Measurements from ENCODE around the gene OXSR1. TPM values are rescaled to one million over a fixed set of nuclear protein-coding genes. Genes with fewer than 3 reads are reported as not detected.

Gene OXSR1
- total RNA-seq, 4 donors from 2014 or later = 28.8 to 48.2 (median 37.6) TPM

DNA sequence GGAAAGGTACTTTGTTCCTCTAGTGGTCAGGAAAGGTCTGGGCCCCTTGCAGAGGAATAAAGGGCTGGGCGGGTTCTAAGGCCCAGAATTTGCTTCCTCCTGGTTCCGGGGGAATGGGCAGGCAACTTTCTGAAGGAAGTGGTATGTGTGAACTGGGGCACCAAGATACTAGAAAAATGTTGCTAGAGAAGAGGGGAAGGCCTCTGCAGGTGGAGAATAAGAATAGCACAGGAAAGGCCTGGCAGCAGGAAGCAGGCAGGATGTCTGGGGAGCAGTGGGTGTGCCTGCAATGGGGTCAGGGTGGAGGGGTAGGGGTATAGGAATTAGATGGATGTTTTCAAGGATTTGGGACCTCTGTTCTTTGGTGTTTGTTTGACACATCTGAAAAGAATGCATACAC is 102.3 kb downstream of the OXSR1 start:
- H3K27ac ChIP-seq = no peak overlapping the region
- no peak for DNase-seq
- intact Hi-C loops (cut with DNase I) = no loop called here
- no peak for TF ChIP-seq POLR2A (IDR thresholded peaks at IDR 0.05)
- TF ChIP-seq, protein P1, sequence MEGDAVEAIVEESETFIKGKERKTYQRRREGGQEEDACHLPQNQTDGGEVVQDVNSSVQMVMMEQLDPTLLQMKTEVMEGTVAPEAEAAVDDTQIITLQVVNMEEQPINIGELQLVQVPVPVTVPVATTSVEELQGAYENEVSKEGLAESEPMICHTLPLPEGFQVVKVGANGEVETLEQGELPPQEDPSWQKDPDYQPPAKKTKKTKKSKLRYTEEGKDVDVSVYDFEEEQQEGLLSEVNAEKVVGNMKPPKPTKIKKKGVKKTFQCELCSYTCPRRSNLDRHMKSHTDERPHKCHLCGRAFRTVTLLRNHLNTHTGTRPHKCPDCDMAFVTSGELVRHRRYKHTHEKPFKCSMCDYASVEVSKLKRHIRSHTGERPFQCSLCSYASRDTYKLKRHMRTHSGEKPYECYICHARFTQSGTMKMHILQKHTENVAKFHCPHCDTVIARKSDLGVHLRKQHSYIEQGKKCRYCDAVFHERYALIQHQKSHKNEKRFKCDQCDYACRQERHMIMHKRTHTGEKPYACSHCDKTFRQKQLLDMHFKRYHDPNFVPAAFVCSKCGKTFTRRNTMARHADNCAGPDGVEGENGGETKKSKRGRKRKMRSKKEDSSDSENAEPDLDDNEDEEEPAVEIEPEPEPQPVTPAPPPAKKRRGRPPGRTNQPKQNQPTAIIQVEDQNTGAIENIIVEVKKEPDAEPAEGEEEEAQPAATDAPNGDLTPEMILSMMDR (IDR thresholded peaks at IDR 0.05) = no peak
- WGBS, 2 donors = 83% methylated on average over 1 to 2 of the region's 2 CpGs
- peaks cover 0 to 10% (median 4%) of the 10 kb centered on the region in 3 donors for H3K4me1 ChIP-seq
- H3K36me3 ChIP-seq = peaks cover 0 to 4% (median 0%) of the 10 kb centered on the region in 3 donors
- H3K9me3 ChIP-seq = no peaks in the 10 kb centered on the region
- no peak overlapping the region for H3K4me3 ChIP-seq
- no peaks in the 10 kb centered on the region for H3K27me3 ChIP-seq

DNA sequence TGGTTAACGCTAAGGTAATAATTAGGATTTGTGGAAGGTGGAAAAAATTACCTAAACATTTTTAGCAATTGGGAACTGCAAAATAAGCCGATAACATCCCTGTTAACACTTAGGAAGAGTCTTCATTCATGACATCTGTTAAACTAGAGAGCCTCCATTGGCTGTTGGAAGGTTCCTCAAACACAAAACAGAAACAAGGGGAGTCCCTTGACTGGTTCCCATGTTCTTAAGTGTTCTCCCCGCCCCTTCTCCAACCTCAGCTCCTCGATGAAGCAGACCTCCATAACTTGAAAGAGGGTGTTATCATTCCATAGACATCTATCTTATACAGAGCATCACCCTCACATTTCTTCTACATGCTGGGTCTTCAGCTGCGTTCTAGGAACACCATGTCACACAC is 102.8 kb downstream of the OXSR1 start:
- Histone ChIP-seq H3K36me3 (peaks cover 0 to 4% (median 0%) of the 10 kb centered on the region in 3 donors), H3K9me3 (no peaks in the 10 kb centered on the region), H3K4me3 (no peak overlapping the region), H3K27me3 (no peaks in the 10 kb centered on the region), H3K4me1 (peaks cover 0 to 10% (median 4%) of the 10 kb centered on the region in 3 donors), H3K27ac (no peak overlapping the region)
- WGBS, 2 donors = 75 to 79% methylated on average over 5 of the region's 5 CpGs
- intact Hi-C loops (cut with DNase I) = no loop called here
- no peak for DNase-seq
- TF ChIP-seq, protein P1 (IDR thresholded peaks at IDR 0.05) = no peak
- TF ChIP-seq POLR2A (IDR thresholded peaks at IDR 0.05) = no peak

DNA sequence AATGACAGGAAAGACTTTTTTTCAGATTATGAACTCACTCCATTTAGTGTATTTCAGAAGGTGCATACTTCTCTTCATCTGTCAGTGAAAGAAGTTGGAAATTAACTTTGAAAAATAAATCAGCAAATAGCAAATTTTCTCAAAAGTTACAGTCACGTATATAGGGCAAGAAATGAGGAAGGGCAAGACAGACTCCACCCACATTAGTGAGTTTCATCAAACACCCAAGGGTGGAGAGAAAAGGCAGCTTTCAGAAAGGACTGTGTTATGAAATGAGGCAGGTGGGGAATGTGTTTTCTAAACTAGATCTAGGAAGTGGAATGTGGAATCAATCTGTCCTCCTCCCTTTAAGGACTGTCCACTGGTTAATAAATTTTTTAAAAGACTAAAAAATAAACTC is 103.2 kb downstream of the OXSR1 start:
- H3K4me3 ChIP-seq = no peak overlapping the region

DNA sequence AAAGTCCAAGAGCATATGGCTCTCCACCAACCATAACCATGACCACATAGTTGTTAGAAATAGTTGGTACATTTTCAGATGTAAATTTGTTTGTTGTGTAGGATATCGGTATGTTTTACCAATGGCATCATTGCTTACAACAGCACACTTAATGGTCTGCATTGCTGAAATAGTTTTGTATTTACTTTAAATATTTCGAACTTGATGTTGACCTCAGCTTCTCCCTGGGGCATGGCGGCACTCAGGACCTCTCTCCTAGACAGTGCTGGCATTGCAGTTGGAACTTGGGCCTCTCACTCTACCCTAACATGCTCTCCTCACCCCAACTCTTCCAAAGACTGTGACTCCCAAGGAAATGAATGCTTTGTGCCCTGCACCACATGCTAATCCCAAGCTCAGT is 105.3 kb downstream of the OXSR1 start:
- 90 to 94% methylated on average over 3 of the region's 3 CpGs for WGBS, 2 donors
- Histone ChIP-seq H3K4me3 (no peak overlapping the region), H3K27me3 (no peaks in the 10 kb centered on the region), H3K9me3 (no peaks in the 10 kb centered on the region), H3K27ac (no peak overlapping the region), H3K4me1 (no peaks in the 10 kb centered on the region), H3K36me3 (peaks cover 0 to 21% (median 0%) of the 10 kb centered on the region in 3 donors)
- intact Hi-C loops (cut with DNase I) = no loop called here
- DNase-seq = no peak
- TF ChIP-seq, protein P1 (IDR thresholded peaks at IDR 0.05) = no peak
- no peak for TF ChIP-seq POLR2A (IDR thresholded peaks at IDR 0.05)

More for the DNA sequence above, 103.2 kb downstream of the OXSR1 start:
- no peak for TF ChIP-seq POLR2A (IDR thresholded peaks at IDR 0.05)
- TF ChIP-seq, protein P1 (IDR thresholded peaks at IDR 0.05) = no peak
- no peak for DNase-seq
- Histone ChIP-seq H3K27me3 (no peaks in the 10 kb centered on the region), H3K4me1 (peaks cover 0 to 10% (median 4%) of the 10 kb centered on the region in 3 donors), H3K9me3 (no peaks in the 10 kb centered on the region), H3K27ac (no peak overlapping the region), H3K36me3 (peaks cover 0 to 4% (median 0%) of the 10 kb centered on the region in 3 donors)
- intact Hi-C loops (cut with DNase I) = no loop called here
- WGBS, 2 donors = 70 to 87% methylated on average over 1 of the region's 1 CpG

DNA sequence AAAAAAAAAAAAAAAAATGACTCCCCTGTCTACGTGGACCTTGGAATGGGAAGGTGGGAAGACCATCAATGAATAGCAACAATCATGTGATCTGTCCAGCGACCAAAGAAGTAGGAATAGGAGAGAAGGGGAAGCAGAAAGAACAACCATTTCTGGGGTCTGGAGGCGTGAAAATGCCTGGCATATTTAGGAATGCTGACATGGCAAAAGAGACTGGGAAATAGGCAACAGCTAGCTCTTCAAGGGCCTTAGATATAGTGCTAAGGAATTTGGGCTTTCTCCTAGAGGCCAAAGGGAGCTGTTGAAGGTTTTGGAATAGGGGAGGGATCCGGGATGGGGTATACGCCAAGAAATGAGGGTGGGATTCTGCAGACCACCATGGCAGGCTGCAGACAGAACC is 106.2 kb downstream of the OXSR1 start:
- Histone ChIP-seq H3K9me3 (no peaks in the 10 kb centered on the region), H3K4me1 (no peaks in the 10 kb centered on the region), H3K27me3 (no peaks in the 10 kb centered on the region), H3K27ac (no peak overlapping the region), H3K4me3 (no peak overlapping the region), H3K36me3 (peaks cover 0 to 26% (median 0%) of the 10 kb centered on the region in 3 donors)
- TF ChIP-seq POLR2A (IDR thresholded peaks at IDR 0.05) = no peak
- WGBS, 2 donors = 78 to 93% methylated on average over 4 to 5 of the region's 5 CpGs
- DNase-seq = no peak
- intact Hi-C loops (cut with DNase I) = no loop called here

Data from esophagus squamous epithelium (tissue), 5 donors.